ENCODE measurements around the gene CTNND1.

CTNND1 gene

GRCh38 chr11:57793351-57794115, 31.9 kb downstream of the CTNND1 start:
- Histone ChIP-seq H3K4me3 (ENCODE audit: low read length) (no peak overlapping the region), H3K36me3 (ENCODE audit: control insufficient read depth, low read depth, low read length) (peaks cover 44% of the 10 kb centered on the region), H3K4me1 (ENCODE audit: control insufficient read depth, low read depth, low read length) (peaks cover 3% of the 10 kb centered on the region), H3K27me3 (ENCODE audit: control insufficient read depth, insufficient read depth, low read length) (no peaks in the 10 kb centered on the region), H3K9me3 (ENCODE audit: control insufficient read depth, low read depth, low read length) (no peaks in the 10 kb centered on the region), H3K9ac (ENCODE audit: low read length) (no peak overlapping the region), H3K27ac (ENCODE audit: low read length) (no peak overlapping the region)

GRCh38 chr11:57798905-57799559, 37.4 kb downstream of the CTNND1 start:
- no peak overlapping the region for H3K4me3 ChIP-seq (ENCODE audit: low read length)
- no peaks in the 10 kb centered on the region for H3K9me3 ChIP-seq (ENCODE audit: control insufficient read depth, low read depth, low read length)
- H3K36me3 ChIP-seq (ENCODE audit: control insufficient read depth, low read depth, low read length): peaks cover 63% of the 10 kb centered on the region
- H3K27ac ChIP-seq (ENCODE audit: low read length): no peak overlapping the region
- no peaks in the 10 kb centered on the region for H3K27me3 ChIP-seq (ENCODE audit: control insufficient read depth, insufficient read depth, low read length)
- H3K9ac ChIP-seq (ENCODE audit: low read length): no peak overlapping the region
- no peaks in the 10 kb centered on the region for H3K4me1 ChIP-seq (ENCODE audit: control insufficient read depth, low read depth, low read length)

GRCh38 chr11:57800444-57801182, 39.0 kb downstream of the CTNND1 start:
- Histone ChIP-seq H3K9ac (ENCODE audit: low read length) (no peak overlapping the region), H3K4me3 (ENCODE audit: low read length) (no peak overlapping the region), H3K9me3 (ENCODE audit: control insufficient read depth, low read depth, low read length) (no peaks in the 10 kb centered on the region), H3K36me3 (ENCODE audit: control insufficient read depth, low read depth, low read length) (peaks cover 70% of the 10 kb centered on the region), H3K4me1 (ENCODE audit: control insufficient read depth, low read depth, low read length) (no peaks in the 10 kb centered on the region), H3K27ac (ENCODE audit: low read length) (no peak overlapping the region), H3K27me3 (ENCODE audit: control insufficient read depth, insufficient read depth, low read length) (no peaks in the 10 kb centered on the region)

GRCh38 chr11:57801183-57801485, 39.5 kb downstream of the CTNND1 start:
- H3K27ac ChIP-seq (ENCODE audit: low read length): no peak overlapping the region
- H3K9ac ChIP-seq (ENCODE audit: low read length): no peak overlapping the region

GRCh38 chr11:57802411-57802810, 40.8 kb downstream of the CTNND1 start:
- no peak overlapping the region for H3K9ac ChIP-seq (ENCODE audit: low read length)
- no peaks in the 10 kb centered on the region for H3K4me1 ChIP-seq (ENCODE audit: control insufficient read depth, low read depth, low read length)
- H3K27ac ChIP-seq (ENCODE audit: low read length): no peak overlapping the region
- no peaks in the 10 kb centered on the region for H3K9me3 ChIP-seq (ENCODE audit: control insufficient read depth, low read depth, low read length)
- no peak overlapping the region for H3K4me3 ChIP-seq (ENCODE audit: low read length)
- peaks cover 75% of the 10 kb centered on the region for H3K36me3 ChIP-seq (ENCODE audit: control insufficient read depth, low read depth, low read length)
- H3K27me3 ChIP-seq (ENCODE audit: control insufficient read depth, insufficient read depth, low read length): no peaks in the 10 kb centered on the region

More at GRCh38 chr11:57801183-57801485, 39.5 kb downstream of the CTNND1 start:
- Histone ChIP-seq H3K9me3 (ENCODE audit: control insufficient read depth, low read depth, low read length) (no peaks in the 10 kb centered on the region), H3K36me3 (ENCODE audit: control insufficient read depth, low read depth, low read length) (peaks cover 70% of the 10 kb centered on the region), H3K27me3 (ENCODE audit: control insufficient read depth, insufficient read depth, low read length) (no peaks in the 10 kb centered on the region), H3K4me3 (ENCODE audit: low read length) (no peak overlapping the region), H3K4me1 (ENCODE audit: control insufficient read depth, low read depth, low read length) (no peaks in the 10 kb centered on the region)

GRCh38 chr11:57804466-57804865, 42.9 kb downstream of the CTNND1 start:
- Histone ChIP-seq H3K9me3 (ENCODE audit: control insufficient read depth, low read depth, low read length) (no peaks in the 10 kb centered on the region), H3K36me3 (ENCODE audit: control insufficient read depth, low read depth, low read length) (peaks cover 81% of the 10 kb centered on the region), H3K27ac (ENCODE audit: low read length) (no peak overlapping the region), H3K27me3 (ENCODE audit: control insufficient read depth, insufficient read depth, low read length) (no peaks in the 10 kb centered on the region), H3K4me1 (ENCODE audit: control insufficient read depth, low read depth, low read length) (no peaks in the 10 kb centered on the region), H3K4me3 (ENCODE audit: low read length) (no peak overlapping the region), H3K9ac (ENCODE audit: low read length) (no peak overlapping the region)

- H3K9me3 ChIP-seq (ENCODE audit: control insufficient read depth, low read depth, low read length): no peaks in the 10 kb centered on the region
These were observed 44.2 kb downstream of the CTNND1 start for GRCh38 chr11:57805780-57806179.

GRCh38 chr11:57812634-57813033, 51.0 kb downstream of the CTNND1 start:
- no peak overlapping the region for H3K27ac ChIP-seq (ENCODE audit: low read length)
- no peaks in the 10 kb centered on the region for H3K4me1 ChIP-seq (ENCODE audit: control insufficient read depth, low read depth, low read length)
- H3K4me3 ChIP-seq (ENCODE audit: low read length): no peak overlapping the region
- H3K9me3 ChIP-seq (ENCODE audit: control insufficient read depth, low read depth, low read length): no peaks in the 10 kb centered on the region
- peaks cover 97% of the 10 kb centered on the region for H3K36me3 ChIP-seq (ENCODE audit: control insufficient read depth, low read depth, low read length)
- no peak overlapping the region for H3K9ac ChIP-seq (ENCODE audit: low read length)
- H3K27me3 ChIP-seq (ENCODE audit: control insufficient read depth, insufficient read depth, low read length): no peaks in the 10 kb centered on the region

More at GRCh38 chr11:57805780-57806179, 44.2 kb downstream of the CTNND1 start:
- Histone ChIP-seq H3K36me3 (ENCODE audit: control insufficient read depth, low read depth, low read length) (peaks cover 94% of the 10 kb centered on the region), H3K27ac (ENCODE audit: low read length) (no peak overlapping the region), H3K4me1 (ENCODE audit: control insufficient read depth, low read depth, low read length) (no peaks in the 10 kb centered on the region), H3K4me3 (ENCODE audit: low read length) (no peak overlapping the region), H3K27me3 (ENCODE audit: control insufficient read depth, insufficient read depth, low read length) (no peaks in the 10 kb centered on the region), H3K9ac (ENCODE audit: low read length) (no peak overlapping the region)

GRCh38 chr11:57815476-57815875, 53.9 kb downstream of the CTNND1 start:
- H3K4me3 ChIP-seq (ENCODE audit: low read length): no peak overlapping the region
- no peaks in the 10 kb centered on the region for H3K4me1 ChIP-seq (ENCODE audit: control insufficient read depth, low read depth, low read length)
- H3K27me3 ChIP-seq (ENCODE audit: control insufficient read depth, insufficient read depth, low read length): no peaks in the 10 kb centered on the region
- no peaks in the 10 kb centered on the region for H3K9me3 ChIP-seq (ENCODE audit: control insufficient read depth, low read depth, low read length)
- H3K9ac ChIP-seq (ENCODE audit: low read length): no peak overlapping the region
- peaks cover 70% of the 10 kb centered on the region for H3K36me3 ChIP-seq (ENCODE audit: control insufficient read depth, low read depth, low read length)
- H3K27ac ChIP-seq (ENCODE audit: low read length): no peak overlapping the region

GRCh38 chr11:57815877-57816276, 54.3 kb downstream of the CTNND1 start:
- H3K9me3 ChIP-seq (ENCODE audit: control insufficient read depth, low read depth, low read length): no peaks in the 10 kb centered on the region
- H3K36me3 ChIP-seq (ENCODE audit: control insufficient read depth, low read depth, low read length): peaks cover 66% of the 10 kb centered on the region
- no peaks in the 10 kb centered on the region for H3K27me3 ChIP-seq (ENCODE audit: control insufficient read depth, insufficient read depth, low read length)
- no peaks in the 10 kb centered on the region for H3K4me1 ChIP-seq (ENCODE audit: control insufficient read depth, low read depth, low read length)
- no peak overlapping the region for H3K4me3 ChIP-seq (ENCODE audit: low read length)
- H3K9ac ChIP-seq (ENCODE audit: low read length): no peak overlapping the region
- no peak overlapping the region for H3K27ac ChIP-seq (ENCODE audit: low read length)

GRCh38 chr11:57818812-57819211, 57.2 kb downstream of the CTNND1 start:
- H3K4me3 ChIP-seq (ENCODE audit: low read length): no peak overlapping the region
- no peaks in the 10 kb centered on the region for H3K27me3 ChIP-seq (ENCODE audit: control insufficient read depth, insufficient read depth, low read length)
- H3K9ac ChIP-seq (ENCODE audit: low read length): no peak overlapping the region
- H3K36me3 ChIP-seq (ENCODE audit: control insufficient read depth, low read depth, low read length): peaks cover 37% of the 10 kb centered on the region
- H3K4me1 ChIP-seq (ENCODE audit: control insufficient read depth, low read depth, low read length): no peaks in the 10 kb centered on the region
- H3K9me3 ChIP-seq (ENCODE audit: control insufficient read depth, low read depth, low read length): no peaks in the 10 kb centered on the region
- no peak overlapping the region for H3K27ac ChIP-seq (ENCODE audit: low read length)
